ENCODE data around the gene LAMA5.

Gene LAMA5

DNA sequence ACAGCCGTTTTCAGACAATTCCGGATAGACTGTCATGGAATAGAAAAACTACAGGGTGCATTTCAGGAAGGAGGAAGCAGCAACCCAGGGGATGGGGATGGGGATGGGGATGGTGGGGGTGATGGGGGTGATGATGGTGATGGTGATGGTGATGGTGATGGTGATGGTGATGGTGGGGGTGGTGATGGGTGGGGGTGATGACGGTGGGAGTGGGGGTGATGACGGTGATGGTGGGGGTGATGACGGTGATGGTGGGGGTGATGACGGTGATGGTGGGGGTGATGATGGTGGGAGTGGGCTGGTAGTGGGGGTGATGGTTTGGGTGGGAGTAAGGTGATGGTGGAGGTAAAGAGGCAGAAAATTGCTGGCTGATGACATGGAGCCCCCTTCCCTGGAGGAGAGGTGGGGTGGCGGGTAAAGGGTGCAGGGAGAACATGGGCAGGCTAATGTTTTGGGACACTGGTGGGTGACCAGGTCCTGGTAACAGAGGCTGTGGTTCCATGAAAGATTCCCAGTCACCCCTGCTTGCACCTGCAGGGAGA, 17.5 kb downstream of the LAMA5 start:
- TF ChIP-seq TCF12 (IDR thresholded peaks at IDR 0.05; ENCODE audit: low read depth) (no peak), ZBTB7A (IDR thresholded peaks at IDR 0.05; ENCODE audit: low read depth) (no peak), MAX (IDR thresholded peaks at IDR 0.05) (no peak), NFIC (IDR thresholded peaks at IDR 0.05) (no peak), USF1 (IDR thresholded peaks at IDR 0.05) (no peak), EGR1 (IDR thresholded peaks at IDR 0.05) (no peak), CREB1 (IDR thresholded peaks at IDR 0.05; ENCODE audit: low read depth) (no peak), REST (IDR thresholded peaks at IDR 0.05; ENCODE audit: low read depth) (no peak), TEAD4 (IDR thresholded peaks at IDR 0.05) (no peak), TAF1 (IDR thresholded peaks at IDR 0.05; ENCODE audit: low read depth) (no peak), YY1 (IDR thresholded peaks at IDR 0.05; ENCODE audit: low read depth) (no peak; the same call in 1 of the 2 replicates), EP300 (IDR thresholded peaks at IDR 0.05; ENCODE audit: borderline replicate concordance) (no peak), CEBPB (IDR thresholded peaks at IDR 0.05) (no peak), FOXM1 (IDR thresholded peaks at IDR 0.05; ENCODE audit: borderline replicate concordance, low read depth) (no peak), RAD21 (IDR thresholded peaks at IDR 0.05; ENCODE audit: low read depth) (no peak)

DNA sequence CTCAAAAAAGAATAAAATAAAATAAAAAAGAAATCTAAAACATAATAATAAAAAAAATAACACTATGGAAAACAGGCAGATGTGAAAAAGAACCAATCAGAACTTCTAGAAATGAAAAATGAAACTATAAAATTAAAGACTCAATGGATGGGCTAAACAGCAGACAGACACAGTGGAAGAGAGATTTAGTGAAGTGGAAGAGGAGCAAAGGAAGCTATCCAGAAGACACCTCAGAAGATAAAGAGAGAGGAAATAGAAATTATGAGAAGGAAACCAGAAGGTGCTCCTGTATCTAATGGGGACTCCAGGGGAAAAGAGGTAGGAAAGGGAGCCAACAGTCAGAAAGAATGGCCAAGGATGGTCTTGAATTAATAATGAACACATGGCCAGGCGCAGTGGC, 18.5 kb downstream of the LAMA5 start:
- TF ChIP-seq TEAD4 (IDR thresholded peaks at IDR 0.05) = no peak
- TF ChIP-seq TCF12 (IDR thresholded peaks at IDR 0.05; ENCODE audit: low read depth) = no peak
- TF ChIP-seq CREB1 (IDR thresholded peaks at IDR 0.05; ENCODE audit: low read depth) = no peak
- no peak for TF ChIP-seq USF1 (IDR thresholded peaks at IDR 0.05)
- TF ChIP-seq EGR1 (IDR thresholded peaks at IDR 0.05) = no peak
- TF ChIP-seq CEBPB (IDR thresholded peaks at IDR 0.05) = no peak
- no peak for TF ChIP-seq NFIC (IDR thresholded peaks at IDR 0.05)
- TF ChIP-seq FOXM1 (IDR thresholded peaks at IDR 0.05; ENCODE audit: borderline replicate concordance, low read depth) = no peak
- no peak for TF ChIP-seq EP300 (IDR thresholded peaks at IDR 0.05; ENCODE audit: borderline replicate concordance)
- no peak for TF ChIP-seq REST (IDR thresholded peaks at IDR 0.05; ENCODE audit: low read depth)
- no peak for TF ChIP-seq ZBTB7A (IDR thresholded peaks at IDR 0.05; ENCODE audit: low read depth)
- TF ChIP-seq MAX (IDR thresholded peaks at IDR 0.05) = no peak
- no peak for TF ChIP-seq YY1 (IDR thresholded peaks at IDR 0.05; ENCODE audit: low read depth)
- TF ChIP-seq RAD21 (IDR thresholded peaks at IDR 0.05; ENCODE audit: low read depth) = no peak
- TF ChIP-seq TAF1 (IDR thresholded peaks at IDR 0.05; ENCODE audit: low read depth) = no peak

- TF ChIP-seq EP300 (IDR thresholded peaks at IDR 0.05; ENCODE audit: borderline replicate concordance) (no peak), TEAD4 (IDR thresholded peaks at IDR 0.05) (no peak), ZBTB7A (IDR thresholded peaks at IDR 0.05; ENCODE audit: low read depth) (no peak), CEBPB (IDR thresholded peaks at IDR 0.05) (no peak)
Observed at GRCh38 chr20:62347445-62347844, 19.7 kb downstream of the LAMA5 start.

DNA sequence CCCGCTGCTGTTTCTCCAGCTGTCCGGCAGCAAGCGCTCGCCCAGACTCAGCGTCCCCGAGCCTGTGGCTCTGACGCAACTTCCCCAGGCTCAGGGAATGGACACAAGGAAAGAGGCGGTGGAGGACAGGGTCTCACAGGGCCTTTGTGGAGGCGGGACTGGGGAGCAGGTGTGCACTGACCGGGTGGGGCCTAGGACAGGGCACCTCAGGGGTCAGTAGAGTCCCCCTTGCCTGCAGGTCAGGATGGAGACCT, 20.0 kb downstream of the LAMA5 start:
- TF ChIP-seq REST (IDR thresholded peaks at IDR 0.05; ENCODE audit: low read depth) (no peak), USF1 (IDR thresholded peaks at IDR 0.05) (no peak), CREB1 (IDR thresholded peaks at IDR 0.05; ENCODE audit: low read depth) (no peak), TCF12 (IDR thresholded peaks at IDR 0.05; ENCODE audit: low read depth) (no peak), ZBTB7A (IDR thresholded peaks at IDR 0.05; ENCODE audit: low read depth) (no peak)
